PC-9 (cell line): ENCODE data around the gene HMGA1.
"Not testable (repeated sequence)": the region's sequence is repeated elsewhere in the genome, so short reads cannot be mapped to it uniquely, and the experiment has no call there.

Source experiments
- EZH2 ChIP-seq: fragments of 200-600 bp; sonication (generic); IDR thresholded peaks from 2 replicates; pipeline ENCODE4 v1.8.0; 2017; ENCODE audit warnings: antibody characterized with exemption, low read depth
- TF ChIP-seq, protein P1 (sequence below): fragments of 200-600 bp; sonication (generic); conservative IDR thresholded peaks from 2 replicates; pipeline ENCODE4 v1.6.1; 2017; ENCODE audit warnings: mixed run types, antibody characterized with exemption, mild to moderate bottlenecking, moderate library complexity

DNA sequence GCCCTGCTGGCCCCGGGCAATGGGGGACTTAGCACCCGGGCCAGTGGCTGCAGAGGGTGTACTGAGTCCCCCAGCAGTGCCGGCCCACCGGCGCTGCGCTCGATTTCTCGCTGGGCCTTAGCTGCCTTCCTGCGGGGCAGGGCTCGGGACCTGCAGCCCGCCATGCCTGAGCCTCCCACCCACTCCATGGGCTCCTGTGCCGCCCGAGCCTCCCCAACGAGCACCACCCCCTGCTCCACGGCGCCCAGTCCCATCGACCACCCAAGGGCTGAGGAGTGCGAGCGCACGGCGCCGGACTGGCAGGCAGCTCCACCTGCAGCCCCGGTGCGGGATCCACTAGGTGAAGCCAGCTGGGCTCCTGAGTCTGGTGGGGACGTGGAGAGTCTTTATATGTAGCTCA is 32.5 kb downstream of the HMGA1 start:
- TF ChIP-seq, protein P1, sequence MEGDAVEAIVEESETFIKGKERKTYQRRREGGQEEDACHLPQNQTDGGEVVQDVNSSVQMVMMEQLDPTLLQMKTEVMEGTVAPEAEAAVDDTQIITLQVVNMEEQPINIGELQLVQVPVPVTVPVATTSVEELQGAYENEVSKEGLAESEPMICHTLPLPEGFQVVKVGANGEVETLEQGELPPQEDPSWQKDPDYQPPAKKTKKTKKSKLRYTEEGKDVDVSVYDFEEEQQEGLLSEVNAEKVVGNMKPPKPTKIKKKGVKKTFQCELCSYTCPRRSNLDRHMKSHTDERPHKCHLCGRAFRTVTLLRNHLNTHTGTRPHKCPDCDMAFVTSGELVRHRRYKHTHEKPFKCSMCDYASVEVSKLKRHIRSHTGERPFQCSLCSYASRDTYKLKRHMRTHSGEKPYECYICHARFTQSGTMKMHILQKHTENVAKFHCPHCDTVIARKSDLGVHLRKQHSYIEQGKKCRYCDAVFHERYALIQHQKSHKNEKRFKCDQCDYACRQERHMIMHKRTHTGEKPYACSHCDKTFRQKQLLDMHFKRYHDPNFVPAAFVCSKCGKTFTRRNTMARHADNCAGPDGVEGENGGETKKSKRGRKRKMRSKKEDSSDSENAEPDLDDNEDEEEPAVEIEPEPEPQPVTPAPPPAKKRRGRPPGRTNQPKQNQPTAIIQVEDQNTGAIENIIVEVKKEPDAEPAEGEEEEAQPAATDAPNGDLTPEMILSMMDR: not testable (repeated sequence)
- TF ChIP-seq EZH2: not testable (repeated sequence)
